Colonic mucosa (tissue), 4 donors: ENCODE data around the gene PRR12. TPM values are rescaled to one million over a fixed set of nuclear protein-coding genes. Genes with fewer than 3 reads are reported as not detected.

Source experiments
- DNase-seq: peaks from one replicate; pipeline ENCODE4 v3.0.0-alpha.2; 2020
- H3K27ac ChIP-seq: fragments of 200-600 bp; one replicate; pipeline ENCODE4 v1.8.0; 2021
- H3K27me3 ChIP-seq: fragments of 200-600 bp; one replicate; pipeline ENCODE4 v1.8.0; 2021
- H3K36me3 ChIP-seq: fragments of 200-600 bp; one replicate; pipeline ENCODE4 v1.8.0; 2021
- H3K4me1 ChIP-seq: fragments of 200-600 bp; one replicate; pipeline ENCODE4 v1.8.0; 2021; ENCODE audit warnings: mild to moderate bottlenecking
- H3K4me3 ChIP-seq: fragments of 200-600 bp; one replicate; pipeline ENCODE4 v1.8.0; 2021
- H3K9ac ChIP-seq, 2 donors: one replicate each; pipeline ENCODE4 v1.7.0; 2013; ENCODE audit warnings: control low read depth in 2 of 2, low read depth in 2 of 2, low read length in 2 of 2
- H3K9me3 ChIP-seq: fragments of 200-600 bp; one replicate; pipeline ENCODE4 v1.8.0; 2021
- CTCF ChIP-seq: fragments of 200-600 bp; IDR thresholded peaks from one replicate; pipeline ENCODE4 v1.8.0; 2022; ENCODE audit warnings: antibody characterized with exemption, mild to moderate bottlenecking
- intact Hi-C: fragments of 100-400 bp; cut with DNase I; formaldehyde crosslinking; loops from one replicate; pipeline ENCODE4 v1.14.1; 2022
- total RNA-seq, 2 donors: library from RNA; stranded (reverse); fragmentation: NEBNext Ultra II Directional in 1 of 2; extraction: Animal tissue kit (Norgen Biotek cat#: 25700) in 1 of 2; gene quantifications; one replicate each; pipeline ENCODE4 v1.2.1, GENCODE V29; 2021
- donor health status: healthy.
- donor health status: DM: no; HTN: no; CAD: no.
- donor health status: DM: no; HTN: no; CAD: no.

The PRR12 gene
- total RNA-seq, 2 donors from 2014 or later, result 17.5 to 33.1 TPM

- H3K4me1 ChIP-seq, result peaks cover 23% of the 10 kb centered on the region
- H3K9me3 ChIP-seq, result no peaks in the 10 kb centered on the region
- H3K27ac ChIP-seq, result no peak overlapping the region
- TF ChIP-seq CTCF, result no peak
- H3K9ac ChIP-seq, result peak overlapping the region in 1 of 2 donors; percentile 58
- H3K36me3 ChIP-seq, result no peaks in the 10 kb centered on the region
- no peaks in the 10 kb centered on the region for H3K27me3 ChIP-seq
- H3K4me3 ChIP-seq, result no peak overlapping the region
- no peak for DNase-seq
- intact Hi-C loops, result no loop called here
These were observed 33.2 kb upstream of the PRR12 start for GRCh38 chr19:49557641-49558325.

DNA sequence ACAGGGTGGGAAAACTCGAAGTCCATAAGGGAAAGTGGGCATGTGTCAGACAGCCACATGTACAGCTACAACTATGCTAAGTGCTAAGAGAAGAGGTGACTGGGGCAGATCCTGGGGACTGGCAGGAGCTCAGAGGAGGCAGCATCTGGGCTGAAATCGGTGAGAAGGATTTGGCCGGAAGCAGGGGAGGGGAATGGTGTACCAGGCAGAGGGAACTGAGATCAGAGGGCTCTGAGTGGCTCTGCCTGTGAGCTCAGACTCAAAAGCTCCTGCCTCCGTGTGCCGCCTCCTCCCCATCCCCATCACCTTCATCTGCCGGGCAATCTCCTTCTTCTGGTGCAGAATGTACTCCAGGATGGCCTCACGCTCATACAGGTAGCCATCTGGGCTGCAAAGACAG, 32.4 kb upstream of the PRR12 start:
- peak overlapping the region in 1 of 2 donors; percentile 0 for H3K9ac ChIP-seq
- no peak overlapping the region for H3K4me3 ChIP-seq
- DNase-seq, result no peak
- no peaks in the 10 kb centered on the region for H3K9me3 ChIP-seq
- H3K4me1 ChIP-seq, result peaks cover 23% of the 10 kb centered on the region
- intact Hi-C loops, result no loop called here
- TF ChIP-seq CTCF, result no peak
- no peak overlapping the region for H3K27ac ChIP-seq
- no peaks in the 10 kb centered on the region for H3K36me3 ChIP-seq
- no peaks in the 10 kb centered on the region for H3K27me3 ChIP-seq

GRCh38 chr19:49559443-49559842, 31.5 kb upstream of the PRR12 start:
- no peak for TF ChIP-seq CTCF
- DNase-seq, result no peak
- H3K4me3 ChIP-seq, result no peak overlapping the region
- peak overlapping the region; percentile 93 for H3K27ac ChIP-seq
- H3K27me3 ChIP-seq, result no peaks in the 10 kb centered on the region
- peaks cover 29% of the 10 kb centered on the region for H3K4me1 ChIP-seq
- intact Hi-C loops, result no loop called here
- H3K9ac ChIP-seq, result peak overlapping the region in 1 of 2 donors; percentile 67
- H3K9me3 ChIP-seq, result no peaks in the 10 kb centered on the region
- no peaks in the 10 kb centered on the region for H3K36me3 ChIP-seq

DNA sequence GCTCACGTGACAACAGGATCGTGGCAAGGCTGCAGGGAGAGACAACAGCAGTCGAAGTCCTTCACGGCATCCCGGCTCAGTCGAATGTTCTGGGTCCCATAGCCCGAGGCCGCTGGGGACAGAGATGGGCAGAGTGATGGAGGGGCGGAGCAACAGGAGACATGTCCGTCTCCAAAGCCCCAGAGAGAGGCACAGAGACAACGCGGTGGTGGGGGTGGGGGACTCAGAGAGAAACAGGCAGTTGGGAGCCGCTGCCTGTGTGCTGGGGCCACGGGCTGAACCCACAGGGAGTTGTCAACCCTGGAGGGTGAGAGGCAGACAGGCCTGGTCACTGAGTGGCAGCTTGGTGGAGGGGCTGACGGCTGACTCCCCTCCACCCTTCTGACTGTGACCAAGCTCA, 31.1 kb upstream of the PRR12 start:
- Histone ChIP-seq H3K9ac (peak overlapping the region; percentile 64 to 67), H3K4me3 (no peak overlapping the region), H3K36me3 (no peaks in the 10 kb centered on the region), H3K4me1 (peaks cover 29% of the 10 kb centered on the region), H3K27ac (peak overlapping the region; percentile 93), H3K9me3 (no peaks in the 10 kb centered on the region), H3K27me3 (no peaks in the 10 kb centered on the region)
- no peak for TF ChIP-seq CTCF
- DNase-seq, result no peak
- intact Hi-C loops, result no loop called here

GRCh38 chr19:49560358-49560900, 30.6 kb upstream of the PRR12 start:
- H3K4me3 ChIP-seq, result no peak overlapping the region
- peak overlapping the region; percentile 64 to 67 for H3K9ac ChIP-seq

More at GRCh38 chr19:49560358-49560900, 30.6 kb upstream of the PRR12 start:
- Histone ChIP-seq H3K36me3 (no peaks in the 10 kb centered on the region), H3K4me1 (peaks cover 28% of the 10 kb centered on the region), H3K9me3 (no peaks in the 10 kb centered on the region), H3K27me3 (no peaks in the 10 kb centered on the region), H3K27ac (peak overlapping the region; percentile 93)
- TF ChIP-seq CTCF, result no peak
- intact Hi-C loops, result no loop called here
- DNase-seq, result no peak
